ENCODE data around the gene SUFU.
"Not testable (repeated sequence)": the region's sequence is repeated elsewhere in the genome, so short reads cannot be mapped to it uniquely, and the experiment has no call there.

Gene SUFU

GRCh38 chr10:102500686-102501085, 3.1 kb upstream of the SUFU start:
- not testable (repeated sequence) for H3K4ac ChIP-seq (ENCODE audit: low read depth in 1 of 2, low read length in 2 of 2); H2BK12ac ChIP-seq (ENCODE audit: low read length in 2 of 2); H2BK5ac ChIP-seq (ENCODE audit: low read depth, low read length, poor library complexity, severe bottlenecking); DNase-seq; H4K91ac ChIP-seq (ENCODE audit: low read length); H3K14ac ChIP-seq (ENCODE audit: low read length in 2 of 2); H3K27me3 ChIP-seq (ENCODE audit: control insufficient read depth in 1 of 2, insufficient read depth in 1 of 2, low read length in 2 of 2); H2BK15ac ChIP-seq (ENCODE audit: low read depth, poor library complexity, severe bottlenecking); H3K18ac ChIP-seq (ENCODE audit: low read depth in 1 of 2, low read length in 2 of 2); H2AK5ac ChIP-seq (ENCODE audit: low read length, severe bottlenecking); H2AFZ ChIP-seq (ENCODE audit: low read depth, low read length); H3K27ac ChIP-seq (ENCODE audit: low read length, poor library complexity, severe bottlenecking); H3K23ac ChIP-seq (ENCODE audit: low read length in 2 of 2); H3K79me1 ChIP-seq (replicated peaks; ENCODE audit: low read length, poor library complexity, severe bottlenecking); H2BK120ac ChIP-seq (ENCODE audit: low read depth, low read length); H3K9me3 ChIP-seq (ENCODE audit: control insufficient read depth, low read length)
- Histone ChIP-seq H3K4me2 (ENCODE audit: low read length, poor library complexity, severe bottlenecking) (peak overlapping the region; percentile 25), H3K4me3 (ENCODE audit: insufficient read depth in 1 of 2, low read depth in 1 of 2, low read length in 2 of 2) (peak overlapping the region in 1 of 2 experiments; percentile 91), H3K36me3 (ENCODE audit: control insufficient read depth in 1 of 2, insufficient read depth in 2 of 2, low read depth in 1 of 2, low read length in 2 of 2) (peaks cover 3 to 12% of the 10 kb centered on the region in 2 experiments), H4K8ac (ENCODE audit: low read length) (peak overlapping the region; percentile 21), H3K9ac (ENCODE audit: low read length) (peak overlapping the region; percentile 92), H3K4me1 (ENCODE audit: control insufficient read depth, insufficient read depth, low read depth, low read length) (peaks cover 10% of the 10 kb centered on the region)
- WGBS: 97% methylated on average over 12 of the region's 13 CpGs

DNA sequence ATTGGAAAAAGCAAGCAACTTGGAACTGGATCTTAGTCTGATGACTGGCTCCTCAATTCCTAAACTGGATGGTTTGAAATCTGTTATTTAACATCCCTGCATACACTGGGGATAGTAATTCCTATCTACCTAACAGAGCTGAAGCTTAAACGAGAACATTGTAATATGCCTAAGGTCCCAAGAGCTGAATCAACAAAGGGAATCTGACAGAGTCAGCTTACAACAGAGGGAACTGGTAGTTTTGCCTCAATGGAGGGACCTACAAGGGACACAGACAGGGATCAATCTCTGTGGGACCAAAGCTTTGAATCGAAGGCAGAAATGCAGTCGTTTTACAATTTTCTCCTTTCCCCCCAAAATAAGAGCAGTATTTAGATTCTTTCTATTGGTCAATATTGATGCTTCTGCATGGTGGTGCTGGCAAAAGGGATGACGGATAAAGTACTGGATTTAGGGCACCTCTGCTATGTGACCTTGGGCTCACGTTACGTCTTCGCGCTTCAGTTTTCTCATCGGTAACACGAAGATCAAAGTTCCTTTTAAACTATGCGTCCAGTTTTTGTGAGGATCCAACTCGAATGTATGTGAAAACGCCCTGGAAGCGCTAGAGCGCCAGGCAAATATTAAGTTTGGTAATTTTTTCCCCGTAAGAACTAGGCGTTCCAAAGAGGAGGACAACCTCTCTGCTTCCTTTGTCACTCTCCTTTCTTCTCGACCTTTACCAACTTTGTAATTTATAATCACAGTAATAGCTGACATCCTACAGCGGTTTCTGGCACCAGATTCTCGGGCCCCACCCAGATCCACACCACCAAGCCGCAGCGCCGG, 2.4 kb upstream of the SUFU start:
- no peaks in the 10 kb centered on the region for H3K27me3 ChIP-seq (ENCODE audit: control insufficient read depth in 1 of 2, insufficient read depth in 1 of 2, low read length in 2 of 2)
- WGBS: 3% methylated on average over 21 of the region's 23 CpGs
- H3K4me3 ChIP-seq (ENCODE audit: insufficient read depth in 1 of 2, low read depth in 1 of 2, low read length in 2 of 2): peak overlapping the region; percentile 45 to 91
- no peak overlapping the region for H4K91ac ChIP-seq (ENCODE audit: low read length)
- no peak overlapping the region for H3K23ac ChIP-seq (ENCODE audit: low read length in 2 of 2)
- H3K4me2 ChIP-seq (ENCODE audit: low read length, poor library complexity, severe bottlenecking): peak overlapping the region; percentile 70
- peaks cover 8% of the 10 kb centered on the region for H3K79me1 ChIP-seq (replicated peaks; ENCODE audit: low read length, poor library complexity, severe bottlenecking)
- no peak overlapping the region for H2BK120ac ChIP-seq (ENCODE audit: low read depth, low read length)
- DNase-seq: no peak
- no peak overlapping the region for H3K18ac ChIP-seq (ENCODE audit: low read depth in 1 of 2, low read length in 2 of 2)
- H2BK12ac ChIP-seq (ENCODE audit: low read length in 2 of 2): no peak overlapping the region
- H3K4me1 ChIP-seq (ENCODE audit: control insufficient read depth, insufficient read depth, low read depth, low read length): peaks cover 12% of the 10 kb centered on the region
- H3K9ac ChIP-seq (ENCODE audit: low read length): peak overlapping the region; percentile 92
- H2AFZ ChIP-seq (ENCODE audit: low read depth, low read length): no peak overlapping the region
- peak overlapping the region in 1 of 2 experiments; percentile 6 for H3K4ac ChIP-seq (ENCODE audit: low read depth in 1 of 2, low read length in 2 of 2)
- peaks cover 3 to 7% of the 10 kb centered on the region in 2 experiments for H3K36me3 ChIP-seq (ENCODE audit: control insufficient read depth in 1 of 2, insufficient read depth in 2 of 2, low read depth in 1 of 2, low read length in 2 of 2)
- H2BK5ac ChIP-seq (ENCODE audit: low read depth, low read length, poor library complexity, severe bottlenecking): no peak overlapping the region
- no peak overlapping the region for H4K8ac ChIP-seq (ENCODE audit: low read length)
- peak overlapping the region; percentile 44 for H3K27ac ChIP-seq (ENCODE audit: low read length, poor library complexity, severe bottlenecking)
- no peak overlapping the region for H2AK5ac ChIP-seq (ENCODE audit: low read length, severe bottlenecking)
- H3K9me3 ChIP-seq (ENCODE audit: control insufficient read depth, low read length): no peaks in the 10 kb centered on the region
- no peak overlapping the region for H2BK15ac ChIP-seq (ENCODE audit: low read depth, poor library complexity, severe bottlenecking)
- no peak overlapping the region for H3K14ac ChIP-seq (ENCODE audit: low read length in 2 of 2)

- Histone ChIP-seq H4K8ac (ENCODE audit: low read length) (no peak overlapping the region), H3K23ac (ENCODE audit: low read length in 2 of 2) (no peak overlapping the region), H3K14ac (ENCODE audit: low read length in 2 of 2) (no peak overlapping the region), H3K27me3 (ENCODE audit: control insufficient read depth in 1 of 2, insufficient read depth in 1 of 2, low read length in 2 of 2) (no peaks in the 10 kb centered on the region), H2BK5ac (ENCODE audit: low read depth, low read length, poor library complexity, severe bottlenecking) (no peak overlapping the region), H2BK120ac (ENCODE audit: low read depth, low read length) (no peak overlapping the region), H3K4me1 (ENCODE audit: control insufficient read depth, insufficient read depth, low read depth, low read length) (peaks cover 14% of the 10 kb centered on the region), H3K4ac (ENCODE audit: low read depth in 1 of 2, low read length in 2 of 2) (peak overlapping the region in 1 of 2 experiments; percentile 62), H2AK5ac (ENCODE audit: low read length, severe bottlenecking) (no peak overlapping the region), H3K9ac (ENCODE audit: low read length) (peak overlapping the region; percentile 92), H4K91ac (ENCODE audit: low read length) (no peak overlapping the region), H3K4me2 (ENCODE audit: low read length, poor library complexity, severe bottlenecking) (no peak overlapping the region), H3K4me3 (ENCODE audit: insufficient read depth in 1 of 2, low read depth in 1 of 2, low read length in 2 of 2) (peak overlapping the region; percentile 76 to 91), H2BK15ac (ENCODE audit: low read depth, poor library complexity, severe bottlenecking) (no peak overlapping the region), H3K79me1 (replicated peaks; ENCODE audit: low read length, poor library complexity, severe bottlenecking) (peaks cover 12% of the 10 kb centered on the region), H3K18ac (ENCODE audit: low read depth in 1 of 2, low read length in 2 of 2) (peak overlapping the region in 1 of 2 experiments; percentile 70), H3K27ac (ENCODE audit: low read length, poor library complexity, severe bottlenecking) (peak overlapping the region; percentile 60), H2AFZ (ENCODE audit: low read depth, low read length) (no peak overlapping the region), H3K36me3 (ENCODE audit: control insufficient read depth in 1 of 2, insufficient read depth in 2 of 2, low read depth in 1 of 2, low read length in 2 of 2) (peaks cover 3 to 6% of the 10 kb centered on the region in 2 experiments), H2BK12ac (ENCODE audit: low read length in 2 of 2) (no peak overlapping the region), H3K9me3 (ENCODE audit: control insufficient read depth, low read length) (no peaks in the 10 kb centered on the region)
- DNase-seq: peak; percentile 99
- WGBS: under 1% methylated on average over 14 of the region's 19 CpGs
Measured at GRCh38 chr10:102502029-102502336, 1.8 kb upstream of the SUFU start.

- under 1% methylated on average over 38 of the region's 42 CpGs for WGBS
- H3K14ac ChIP-seq (ENCODE audit: low read length in 2 of 2): peak within 1 kb of the TSS in 1 of 2 experiments; percentile 50
- peak within 1 kb of the TSS; percentile 60 for H3K27ac ChIP-seq (ENCODE audit: low read length, poor library complexity, severe bottlenecking)
- H2BK5ac ChIP-seq (ENCODE audit: low read depth, low read length, poor library complexity, severe bottlenecking): no peak within 1 kb of the TSS
- peak within 1 kb of the TSS; percentile 76 to 91 for H3K4me3 ChIP-seq (ENCODE audit: insufficient read depth in 1 of 2, low read depth in 1 of 2, low read length in 2 of 2)
- peaks cover 15% of the 10 kb centered on the region for H3K79me1 ChIP-seq (replicated peaks; ENCODE audit: low read length, poor library complexity, severe bottlenecking)
- DNase-seq: peak; percentile 100
- no peak within 1 kb of the TSS for H2AK5ac ChIP-seq (ENCODE audit: low read length, severe bottlenecking)
- no peaks in the 10 kb centered on the region for H3K9me3 ChIP-seq (ENCODE audit: control insufficient read depth, low read length)
- peak within 1 kb of the TSS; percentile 92 for H3K9ac ChIP-seq (ENCODE audit: low read length)
- no peak within 1 kb of the TSS for H4K91ac ChIP-seq (ENCODE audit: low read length)
- peak within 1 kb of the TSS; percentile 70 for H3K4me2 ChIP-seq (ENCODE audit: low read length, poor library complexity, severe bottlenecking)
- peaks cover 3 to 11% of the 10 kb centered on the region in 2 experiments for H3K36me3 ChIP-seq (ENCODE audit: control insufficient read depth in 1 of 2, insufficient read depth in 2 of 2, low read depth in 1 of 2, low read length in 2 of 2)
- no peaks in the 10 kb centered on the region for H3K27me3 ChIP-seq (ENCODE audit: control insufficient read depth in 1 of 2, insufficient read depth in 1 of 2, low read length in 2 of 2)
- H3K4ac ChIP-seq (ENCODE audit: low read depth in 1 of 2, low read length in 2 of 2): peak within 1 kb of the TSS in 1 of 2 experiments; percentile 62
- peak within 1 kb of the TSS; percentile 70 to 75 for H3K18ac ChIP-seq (ENCODE audit: low read depth in 1 of 2, low read length in 2 of 2)
- H3K4me1 ChIP-seq (ENCODE audit: control insufficient read depth, insufficient read depth, low read depth, low read length): peaks cover 13% of the 10 kb centered on the region
- H2BK12ac ChIP-seq (ENCODE audit: low read length in 2 of 2): no peak within 1 kb of the TSS
- peak within 1 kb of the TSS; percentile 41 for H4K8ac ChIP-seq (ENCODE audit: low read length)
- peak within 1 kb of the TSS; percentile 16 for H2AFZ ChIP-seq (ENCODE audit: low read depth, low read length)
- H2BK15ac ChIP-seq (ENCODE audit: low read depth, poor library complexity, severe bottlenecking): no peak within 1 kb of the TSS
- H2BK120ac ChIP-seq (ENCODE audit: low read depth, low read length): peak within 1 kb of the TSS; percentile 50
- H3K23ac ChIP-seq (ENCODE audit: low read length in 2 of 2): no peak within 1 kb of the TSS
Measured at GRCh38 chr10:102502337-102503151, 1.2 kb upstream of the SUFU start, which contains the start of gene ACTR1A. TSS of gene ACTR1A (minus strand) at chr10:102502712. CDS start at chr10:102502647, 65 bp downstream.

Measured in mesenchymal stem cell (in vitro differentiated cells and primary cell).